H1 (cell line): Measurements from ENCODE around the gene CA5A. TPM values are rescaled to one million over a fixed set of nuclear protein-coding genes. Genes with fewer than 3 reads are reported as not detected.
A peak's percentile ranks its signal among the peaks of the same experiment; 100 is the strongest.

ENCODE experiments used
- CTCF ChIA-PET: fragments of 300-600 bp; sonication (Branson Sonifier 250); formaldehyde crosslinking; loops from one replicate; lab custom pipeline; 2021; ENCODE audit not compliant: partially characterized antibody; lab: Charles Lee
- POLR2A ChIA-PET: fragments of 300-600 bp; sonication (Branson Sonifier 250); formaldehyde crosslinking; loops from one replicate; lab custom pipeline; 2021; ENCODE audit warnings: inconsistent platforms; ENCODE audit not compliant: partially characterized antibody; lab: Charles Lee
- DNase-seq, 2 experiments: peaks; one replicate each; pipeline versions ENCODE4 v3.0.0 to v3.0.0-alpha.2; 2010 to 2022; ENCODE audit warnings: low spot score in 2 of 2, low read depth in 1 of 2, mixed read lengths in 1 of 2
- FAIRE-seq: peaks from 2 replicates; lab custom pipeline; 2011; peaks lifted over from hg19 to GRCh38; lab: Jason Lieb, UNC
- H2AFZ ChIP-seq: 2 replicates; pipeline ENCODE4 v1.8.1; 2012; ENCODE audit warnings: low read length, inconsistent platforms
- H2AK5ac ChIP-seq: 2 replicates; pipeline ENCODE4 v1.6.1; 2013; ENCODE audit warnings: low read depth, low read length
- H2BK120ac ChIP-seq: replicated peaks from 2 replicates; pipeline ENCODE3; 2013; ENCODE audit warnings: low read depth, low read length, inconsistent platforms
- H2BK12ac ChIP-seq: 2 replicates; pipeline ENCODE4 v1.6.1; 2013; ENCODE audit warnings: low read depth, low read length
- H2BK15ac ChIP-seq: 2 replicates; pipeline ENCODE4 v1.6.1; 2013; ENCODE audit warnings: low read length
- H2BK20ac ChIP-seq: 2 replicates; pipeline ENCODE4 v1.6.1; 2013; ENCODE audit warnings: low read length
- H2BK5ac ChIP-seq: 2 replicates; pipeline ENCODE4 v1.6.1; 2013; ENCODE audit warnings: low read depth, low read length
- H3K14ac ChIP-seq: 2 replicates; pipeline ENCODE4 v1.6.1; 2013; ENCODE audit warnings: inconsistent platforms; ENCODE audit not compliant: insufficient read length
- H3K18ac ChIP-seq: 2 replicates; pipeline ENCODE4 v1.6.1; 2013; ENCODE audit warnings: low read length; ENCODE audit errors: extremely low read depth
- H3K23ac ChIP-seq: 2 replicates; pipeline ENCODE4 v1.6.1; 2013; ENCODE audit warnings: inconsistent platforms; ENCODE audit not compliant: insufficient read length
- H3K23me2 ChIP-seq: 2 replicates; pipeline ENCODE4 v1.6.1; 2013; ENCODE audit warnings: low read depth, low read length
- H3K27ac ChIP-seq: 2 replicates; pipeline ENCODE4 v1.6.1; 2011; ENCODE audit warnings: low read depth, low read length, inconsistent platforms
- H3K27me3 ChIP-seq, 4 experiments: replicated peaks in 1 of 4; 1 replicate in 1 of 4; 2 replicates in 3 of 4; pipeline versions ENCODE4 v1.6.1 to v1.8.1; 2011 to 2013; ENCODE audit warnings: low read length in 3 of 4, mild to moderate bottlenecking in 3 of 4, inconsistent platforms in 2 of 4, mixed read lengths in 2 of 4, moderate library complexity in 1 of 4; ENCODE audit not compliant: control insufficient read depth in 3 of 4, insufficient read depth in 3 of 4; ENCODE audit errors: extremely low read depth in 1 of 4
- H3K36me3 ChIP-seq, 4 experiments: 2 replicates each; pipeline versions ENCODE4 v1.6.1 to v1.8.1; 2011 to 2013; ENCODE audit warnings: mild to moderate bottlenecking in 4 of 4, low read length in 3 of 4, moderate library complexity in 2 of 4, control low read depth in 1 of 4, inconsistent platforms in 1 of 4; ENCODE audit not compliant: insufficient read depth in 4 of 4, control insufficient read depth in 2 of 4
- H3K4ac ChIP-seq: replicated peaks from 2 replicates; pipeline ENCODE3; 2013; ENCODE audit warnings: low read length, low read depth, mixed read lengths, inconsistent platforms; ENCODE audit not compliant: insufficient read length
- H3K4me1 ChIP-seq, 4 experiments: replicated peaks in 1 of 4; 1 replicate in 1 of 4; 2 replicates in 3 of 4; pipeline versions ENCODE4 v1.6.1 to v1.8.1; 2011 to 2013; ENCODE audit warnings: low read length in 3 of 4, inconsistent platforms in 2 of 4, mixed read lengths in 1 of 4; ENCODE audit not compliant: insufficient read depth in 4 of 4, control insufficient read depth in 3 of 4
- H3K4me2 ChIP-seq, 2 experiments: 2 replicates each; pipeline versions ENCODE4 v1.6.1 to v1.8.1; 2011 to 2013; ENCODE audit warnings: low read depth in 2 of 2, low read length in 2 of 2, control low read depth in 1 of 2, inconsistent platforms in 1 of 2, mild to moderate bottlenecking in 1 of 2; ENCODE audit not compliant: insufficient read depth in 1 of 2
- H3K4me3 ChIP-seq, 4 experiments: fragments of 200-600, 300-600 bp in 1 of 4; sonication (generic), shearing (Covaris generic), sonication (Bioruptor Twin) in 1 of 4; 2 replicates each; pipeline versions ENCODE4 v1.5.1 to v1.8.1; 2011 to 2016; ENCODE audit warnings: low read length in 4 of 4, low read depth in 3 of 4, control low read depth in 2 of 4, inconsistent platforms in 2 of 4, mild to moderate bottlenecking in 2 of 4, mixed read lengths in 1 of 4, moderate library complexity in 1 of 4; ENCODE audit not compliant: insufficient read depth in 2 of 4; ENCODE audit errors: extremely low read depth in 1 of 4
- H3K56ac ChIP-seq: replicated peaks from 2 replicates; pipeline ENCODE3; 2013; ENCODE audit warnings: low read depth, mild to moderate bottlenecking, mixed read lengths, low read length, inconsistent platforms; ENCODE audit not compliant: insufficient read length
- H3K79me1 ChIP-seq: 2 replicates; pipeline ENCODE4 v1.6.1; 2013; ENCODE audit warnings: low read depth, low read length, control low read depth
- H3K79me2 ChIP-seq, 2 experiments: 2 replicates each; pipeline versions ENCODE4 v1.6.1 to v1.8.1; 2012 to 2013; ENCODE audit warnings: low read length in 2 of 2, mild to moderate bottlenecking in 2 of 2, inconsistent platforms in 1 of 2; ENCODE audit not compliant: insufficient read depth in 2 of 2, control insufficient read depth in 1 of 2
- H3K9ac ChIP-seq, 4 experiments: replicated peaks in 1 of 4; 1 replicate in 1 of 4; 2 replicates in 3 of 4; pipeline versions ENCODE4 v1.6.1 to v1.8.1; 2011 to 2013; ENCODE audit warnings: low read depth in 3 of 4, low read length in 3 of 4, control low read depth in 2 of 4, mild to moderate bottlenecking in 2 of 4, moderate library complexity in 2 of 4, inconsistent platforms in 1 of 4; ENCODE audit errors: extremely low read depth in 1 of 4
- H3K9me3 ChIP-seq, 2 experiments: 2 replicates each; pipeline versions ENCODE4 v1.6.1 to v1.8.1; 2012 to 2013; ENCODE audit warnings: mild to moderate bottlenecking in 2 of 2, moderate library complexity in 2 of 2, control low read depth in 1 of 2, inconsistent platforms in 1 of 2, low read depth in 1 of 2, low read length in 1 of 2, mixed read lengths in 1 of 2; ENCODE audit not compliant: insufficient read depth in 2 of 2
- H4K20me1 ChIP-seq, 2 experiments: replicated peaks in 1 of 2; 2 replicates each; pipeline versions ENCODE3 to v1.8.1; 2011 to 2013; ENCODE audit warnings: inconsistent platforms in 2 of 2, low read length in 2 of 2, mild to moderate bottlenecking in 1 of 2; ENCODE audit not compliant: insufficient read depth in 2 of 2, control insufficient read depth in 1 of 2
- H4K5ac ChIP-seq: 2 replicates; pipeline ENCODE4 v1.6.1; 2013; ENCODE audit warnings: low read length, low read depth, mixed read lengths, inconsistent platforms; ENCODE audit not compliant: insufficient read length
- H4K8ac ChIP-seq: 2 replicates; pipeline ENCODE4 v1.8.0; 2013; ENCODE audit warnings: mild to moderate bottlenecking, moderate library complexity, low read length, inconsistent platforms; ENCODE audit not compliant: insufficient read depth; ENCODE audit errors: extremely low read depth
- H4K91ac ChIP-seq: replicated peaks from 2 replicates; pipeline ENCODE3; 2013; ENCODE audit warnings: low read length, mixed read lengths, inconsistent platforms; ENCODE audit not compliant: insufficient read length
- CHD2 ChIP-seq: IDR thresholded peaks from 2 replicates; pipeline ENCODE4 v1.6.1; 2012; ENCODE audit warnings: low read length, improper control_type of control experiment
- CREB1 ChIP-seq: IDR thresholded peaks from 2 replicates; pipeline ENCODE4 v1.6.1; 2012; ENCODE audit warnings: inconsistent platforms
- KDM4A ChIP-seq: IDR thresholded peaks from one replicate; pipeline ENCODE4 v1.7.1; 2012; ENCODE audit warnings: low read depth, mild to moderate bottlenecking, moderate library complexity, low read length, inconsistent platforms; ENCODE audit not compliant: severe bottlenecking
- POU5F1 ChIP-seq: IDR thresholded peaks from 2 replicates; pipeline ENCODE4 v1.6.1; 2011; ENCODE audit warnings: low read depth, mild to moderate bottlenecking, low read length, moderate library complexity
- RAD21 ChIP-seq, 2 experiments: IDR thresholded peaks in 1 of 2; conservative IDR thresholded peaks in 1 of 2; 2 replicates each; pipeline ENCODE4 v1.6.1; 2011; ENCODE audit warnings: low read depth in 2 of 2, low read length in 2 of 2, improper control_type of control experiment in 1 of 2, inconsistent platforms in 1 of 2, mild to moderate bottlenecking in 1 of 2, moderate library complexity in 1 of 2
- SIN3A ChIP-seq, 2 experiments: IDR thresholded peaks in 1 of 2; conservative IDR thresholded peaks in 1 of 2; 2 replicates each; pipeline ENCODE4 v1.6.1; 2011 to 2012; ENCODE audit warnings: low read length in 2 of 2, improper control_type of control experiment in 1 of 2, low read depth in 1 of 2, mild to moderate bottlenecking in 1 of 2
- SIX5 ChIP-seq: IDR thresholded peaks from 2 replicates; pipeline ENCODE4 v1.6.1; 2011; ENCODE audit warnings: mild to moderate bottlenecking, low read depth, low read length
- SRF ChIP-seq: IDR thresholded peaks from 2 replicates; pipeline ENCODE4 v1.6.1; 2011; ENCODE audit warnings: mild to moderate bottlenecking, low read depth, low read length, moderate library complexity
- TAF1 ChIP-seq: IDR thresholded peaks from 2 replicates; pipeline ENCODE4 v1.6.1; 2011; ENCODE audit warnings: mild to moderate bottlenecking, low read depth, low read length
- TAF7 ChIP-seq: optimal IDR thresholded peaks from 2 replicates; pipeline ENCODE3; 2011; ENCODE audit warnings: low read depth, mild to moderate bottlenecking, inconsistent platforms, low read length, moderate library complexity, borderline replicate concordance
- ZNF274 ChIP-seq: IDR thresholded peaks from 2 replicates; pipeline ENCODE4 v1.7.0; 2012; ENCODE audit warnings: low read length, borderline replicate concordance; ENCODE audit errors: extremely low read depth
- WGBS, 2 experiments: shearing (Covaris generic) in 1 of 2; methylation state at CpG; one replicate each; pipeline versions ENCODE4 v1.1.6 to v1.1.7; 2013 to 2015; ENCODE audit warnings: low lambda C conversion rate in 2 of 2, mixed read lengths in 2 of 2, inconsistent platforms in 1 of 2, low coverage in 1 of 2, missing lambda C conversion rate in 1 of 2; ENCODE audit not compliant: insufficient replicate concordance in 2 of 2, insufficient coverage in 1 of 2, insufficient read length in 1 of 2; ENCODE audit errors: extremely low coverage in 1 of 2, missing lambda C conversion rate in 1 of 2; 5-methylcytosine and 5-hydroxymethylcytosine counted together
- polyA plus RNA-seq, 7 experiments: library from polyadenylated mRNA; depleted of rRNA in 3 of 7; stranded (reverse) in 5 of 7; unstranded in 2 of 7; fragments of >200 nt in 5 of 7; fragments of 200-250 nt in 2 of 7; gene quantifications; 1 replicate in 5 of 7; 2 replicates in 1 of 7; 4 replicates in 1 of 7; pipeline versions ENCODE4 v1.2.1 to v1.2.3, GENCODE V29; 2011 to 2013; ENCODE audit warnings: missing spikeins in 2 of 7, mixed read lengths in 2 of 7
- total RNA-seq: library from RNA; stranded (reverse); fragmentation: NEBNext Ultra II Directional; extraction: Animal tissue kit (Norgen Biotek cat#: 25700); gene quantifications from 2 replicates; pipeline ENCODE4 v1.2.1, GENCODE V29; 2021
- TF ChIP-seq, protein P1 (sequence below): IDR thresholded peaks from 2 replicates; pipeline ENCODE4 v1.6.1; 2012; ENCODE audit warnings: low read length, inconsistent platforms

CA5A gene
- total and polyA plus RNA-seq, 2 of the 8 experiments (the other 6 are each of a cell fraction or from before 2014, with no cell fraction given), result not detected

DNA sequence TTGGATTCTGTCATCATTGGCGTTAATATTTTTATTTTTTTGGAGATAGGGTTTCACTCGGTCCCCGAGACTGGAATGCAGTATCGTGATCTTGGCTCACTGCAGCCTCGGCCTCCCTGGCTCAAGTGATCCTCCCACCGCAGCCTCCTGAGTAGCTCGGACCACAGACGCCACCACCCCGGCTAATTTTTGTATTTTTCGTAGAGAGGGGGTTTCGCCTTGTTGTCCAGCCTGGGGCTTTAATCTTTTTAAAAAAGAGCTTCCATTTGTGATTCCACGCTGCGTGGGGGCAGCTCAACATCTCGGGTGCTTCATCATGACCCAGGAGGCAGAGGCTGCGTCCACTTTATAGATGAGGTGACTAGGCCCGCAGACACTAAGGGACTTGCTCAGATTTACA, 16.4 kb upstream of the CA5A start:
- ChIA-PET CTCF (interaction anchor here (0.7 to 2.4 kb wide), 4 partner anchors 16 to 103 kb away, joined by 3 to 10 read pairs (median 5); no protein-coding TSS in a partner anchor), POLR2A (interaction anchor here (1.0 to 5.2 kb wide), 4 partner anchors 11 to 83 kb away, joined by 3 to 40 read pairs (median 10); partner anchors contain the start of gene SLC7A5)
- Histone ChIP-seq H2BK120ac (no peak overlapping the region), H3K23me2 (peaks cover 9% of the 10 kb centered on the region), H4K91ac (no peak overlapping the region), H2BK20ac (no peak overlapping the region), H2AK5ac (no peak overlapping the region), H3K4me3 (peak overlapping the region; percentile 69 to 100 (median 84); a peak in 7 of 8 replicates), H3K9me3 (no peaks in the 10 kb centered on the region), H3K56ac (no peak overlapping the region), H3K79me2 (peaks cover 7 to 61% of the 10 kb centered on the region in 2 experiments), H2AFZ (no peak overlapping the region), H3K18ac (no peak overlapping the region), H3K14ac (no peak overlapping the region), H3K23ac (no peak overlapping the region), H3K36me3 (peaks cover 0 to 9% (median 2%) of the 10 kb centered on the region in 4 experiments; a peak in 3 of 8 replicates), H3K27ac (no peak overlapping the region), H3K27me3 (no peaks in the 10 kb centered on the region), H2BK5ac (no peak overlapping the region), H2BK15ac (no peak overlapping the region), H3K4me1 (peaks cover 0 to 3% (median 2%) of the 10 kb centered on the region in 4 experiments; a peak in 3 of 7 replicates), H3K4me2 (peak overlapping the region; percentile 95 to 96; a peak in 3 of 4 replicates), H3K4ac (no peak overlapping the region), H3K9ac (peak overlapping the region in 2 of 4 experiments; percentile 97 to 99; a peak in 6 of 7 replicates), H4K5ac (no peak overlapping the region), H3K79me1 (peaks cover 24% of the 10 kb centered on the region), H4K8ac (peak overlapping the region; percentile 28; the same call in 1 of the 2 replicates), H4K20me1 (peaks cover 4 to 8% of the 10 kb centered on the region in 2 experiments), H2BK12ac (no peak overlapping the region)
- no peak for FAIRE-seq
- 92% methylated on average over 16 of the region's 16 CpGs; no CpG with 5 or more reads in 1 of the 2 experiments for WGBS, 2 experiments
- DNase-seq, result no peak
- TF ChIP-seq, protein P1, sequence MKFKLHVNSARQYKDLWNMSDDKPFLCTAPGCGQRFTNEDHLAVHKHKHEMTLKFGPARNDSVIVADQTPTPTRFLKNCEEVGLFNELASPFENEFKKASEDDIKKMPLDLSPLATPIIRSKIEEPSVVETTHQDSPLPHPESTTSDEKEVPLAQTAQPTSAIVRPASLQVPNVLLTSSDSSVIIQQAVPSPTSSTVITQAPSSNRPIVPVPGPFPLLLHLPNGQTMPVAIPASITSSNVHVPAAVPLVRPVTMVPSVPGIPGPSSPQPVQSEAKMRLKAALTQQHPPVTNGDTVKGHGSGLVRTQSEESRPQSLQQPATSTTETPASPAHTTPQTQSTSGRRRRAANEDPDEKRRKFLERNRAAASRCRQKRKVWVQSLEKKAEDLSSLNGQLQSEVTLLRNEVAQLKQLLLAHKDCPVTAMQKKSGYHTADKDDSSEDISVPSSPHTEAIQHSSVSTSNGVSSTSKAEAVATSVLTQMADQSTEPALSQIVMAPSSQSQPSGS, result no peak
- no peak for TF ChIP-seq CREB1
- TF ChIP-seq SRF, result no peak
- no peak for TF ChIP-seq SIX5
- TF ChIP-seq TAF1, result no peak
- TF ChIP-seq ZNF274, result no peak
- TF ChIP-seq RAD21 (IDR thresholded peaks at IDR 0.05 in 1 of 2, conservative IDR thresholded peaks at IDR 0.05 in 1 of 2; ENCODE audit: low read depth in 2 of 2, low read length in 2 of 2), result no peak
- no peak for TF ChIP-seq POU5F1
- TF ChIP-seq SIN3A (conservative IDR thresholded peaks at IDR 0.05 in 1 of 2, IDR thresholded peaks at IDR 0.05 in 1 of 2; ENCODE audit: low read depth in 1 of 2, low read length in 2 of 2), result no peak
- no peak for TF ChIP-seq KDM4A
- no peak for TF ChIP-seq TAF7
- no peak for TF ChIP-seq CHD2
